Ramos (cell line): Measurements from ENCODE around the gene SLC12A6.
"Not testable (repeated sequence)": the region's sequence is repeated elsewhere in the genome, so short reads cannot be mapped to it uniquely, and the experiment has no call there.

ENCODE experiments used
- in situ Hi-C: fragments of 300-500 bp; cut with MboI; formaldehyde crosslinking; loops from one replicate; pipeline ENCODE4 v1.14.3; 2022; ENCODE audit warnings: low sequenced_read_pairs; ENCODE audit not compliant: unreplicated experiment

Gene SLC12A6

DNA sequence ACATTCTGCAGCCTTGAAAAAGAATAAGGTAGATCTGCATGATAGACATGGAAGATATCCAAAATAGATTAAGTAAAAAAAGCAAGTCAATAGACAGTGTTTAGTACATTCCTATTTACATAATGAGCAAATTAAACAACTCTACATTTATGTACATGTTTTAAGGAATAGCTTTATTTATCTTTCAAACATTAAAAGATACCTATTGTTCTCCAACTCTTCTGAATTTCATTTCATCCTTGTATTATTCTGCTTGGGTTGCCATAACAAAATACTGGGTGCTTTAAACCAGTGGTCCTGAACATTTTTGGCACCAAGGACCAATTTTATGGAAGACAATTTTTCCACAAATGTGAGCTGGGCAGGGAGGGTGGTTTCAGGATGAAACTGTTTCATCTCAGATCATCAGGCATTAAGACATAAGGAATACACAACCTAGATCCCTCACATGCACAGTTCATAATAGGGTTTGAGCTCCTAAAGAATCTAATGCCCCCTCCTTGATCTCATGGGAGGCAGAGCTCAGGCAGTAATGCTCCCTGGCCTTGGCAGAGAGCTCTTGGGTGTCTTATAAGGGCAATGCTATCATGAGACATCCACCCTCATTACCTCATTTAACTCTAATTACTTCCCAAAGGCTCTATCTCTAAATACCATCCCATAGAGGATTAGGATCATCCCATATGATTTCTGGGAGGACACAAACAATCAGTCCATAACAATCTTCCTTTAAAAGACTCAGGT, 120.9 kb downstream of the SLC12A6 start:
- in situ Hi-C loops = no loop called here

DNA sequence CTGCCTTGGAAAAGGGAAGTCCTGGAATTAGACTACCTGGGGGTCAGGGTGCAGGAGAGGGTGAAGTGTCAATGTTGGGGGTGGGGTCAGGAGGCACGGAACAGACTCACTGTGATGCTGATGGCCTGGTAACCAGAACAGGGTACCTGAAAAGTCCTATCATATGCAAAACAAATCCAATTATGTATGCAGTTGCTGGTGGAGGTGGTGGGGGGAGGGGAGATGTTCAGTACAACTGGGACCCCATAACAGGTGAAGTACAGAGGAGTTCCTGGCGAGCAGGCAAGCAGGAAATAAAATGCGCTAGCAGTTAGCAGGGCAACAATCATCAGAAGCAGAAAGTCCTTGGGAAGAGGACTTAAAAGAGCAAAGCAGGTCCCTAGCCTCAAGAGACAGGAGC, 123.4 kb downstream of the SLC12A6 start:
- in situ Hi-C loops = loop anchor here (5.0 kb wide), 1 partner anchor 152 kb away; no protein-coding TSS in a partner anchor

DNA sequence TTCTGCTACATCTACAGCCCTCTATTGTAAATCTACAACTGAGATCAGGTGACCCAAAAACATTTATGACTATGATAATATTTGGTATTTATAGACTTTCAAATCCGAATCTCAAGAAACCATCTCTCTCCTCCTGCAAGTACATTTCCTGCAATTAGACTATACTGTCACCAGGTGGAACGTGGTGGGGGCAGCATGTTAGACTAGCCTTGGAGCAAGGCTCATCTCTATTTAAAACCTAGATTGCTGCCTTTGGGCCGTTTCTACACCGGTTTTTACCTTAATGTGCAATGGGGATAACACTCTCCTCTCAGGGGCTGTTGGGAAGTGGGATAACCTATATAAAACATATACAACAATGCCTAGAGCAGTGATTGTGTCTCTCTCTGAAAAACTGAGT, 123.9 kb downstream of the SLC12A6 start:
- in situ Hi-C loops = loop anchor here (5.0 kb wide), 1 partner anchor 151 kb away; no protein-coding TSS in a partner anchor

DNA sequence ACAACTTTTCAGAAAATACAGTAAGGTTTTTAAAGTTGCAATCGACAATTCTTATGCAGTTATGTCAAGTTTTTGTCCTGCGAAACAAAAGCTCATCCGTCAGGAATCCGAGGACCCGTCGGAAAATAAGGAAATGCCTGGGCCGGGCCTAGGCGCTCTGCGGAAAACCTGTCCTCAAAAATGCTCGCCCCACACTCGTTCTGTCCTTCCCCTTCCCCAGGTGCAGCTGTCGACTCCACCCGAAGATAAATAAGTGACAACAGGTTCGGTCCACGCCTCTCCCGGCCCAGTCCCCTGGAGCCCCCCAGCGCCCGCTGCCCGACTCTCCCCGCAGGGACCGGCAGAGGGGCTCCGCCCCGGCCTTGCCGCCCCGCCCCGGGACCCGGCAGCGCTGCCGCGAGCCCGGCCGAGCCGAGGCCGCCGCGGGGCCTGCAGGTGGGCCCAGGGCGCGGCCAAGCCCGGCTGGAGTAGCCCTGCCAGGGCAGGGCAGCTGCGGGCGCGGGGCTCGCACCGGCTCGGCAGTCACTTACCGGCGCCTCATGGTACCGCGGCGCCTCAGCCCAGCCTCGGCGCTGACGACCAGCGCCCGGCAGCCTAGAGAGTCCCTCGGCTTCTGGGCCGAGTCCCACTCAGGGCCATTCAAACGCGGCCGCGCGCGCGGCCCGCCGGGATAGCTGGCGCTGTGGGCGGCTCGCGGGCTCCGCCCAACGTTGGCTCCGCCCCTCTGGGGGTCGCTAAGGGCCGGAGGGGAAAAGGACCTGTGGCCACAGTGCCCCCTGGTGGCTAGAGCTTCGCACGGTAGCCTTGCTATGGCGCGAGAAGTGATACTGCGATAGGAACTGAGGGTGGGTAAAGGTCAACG, 127.9 kb downstream of the SLC12A6 start, which contains the start of gene KATNBL1:
Gene KATNBL1 (minus strand): TSS at position 676 of the 862 bp plus-strand sequence. CDS start 46,420 bp downstream, outside the sequence.
- in situ Hi-C loops = loop anchor here (5.0 kb wide), 1 partner anchor 147 kb away; no protein-coding TSS in a partner anchor

DNA sequence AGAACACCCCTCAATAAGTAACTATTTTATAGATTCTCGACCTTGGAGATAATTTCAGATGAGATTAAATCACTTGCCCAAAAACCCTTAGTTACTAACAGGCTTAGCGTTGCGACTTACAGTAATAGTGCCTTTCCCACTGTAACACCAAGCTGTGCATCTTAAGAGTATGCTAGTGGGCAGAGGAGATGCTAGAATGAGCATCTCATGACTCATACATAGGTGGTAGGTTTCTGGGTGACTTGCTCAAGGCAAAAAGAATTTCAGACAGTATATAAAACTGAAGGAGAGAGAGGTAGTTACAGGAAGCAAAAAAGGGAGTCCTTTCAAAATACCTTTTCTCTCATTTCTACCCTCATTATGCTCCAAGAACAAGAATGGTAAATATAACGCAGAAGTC, 131.6 kb downstream of the SLC12A6 start:
- in situ Hi-C loops = no loop called here

DNA sequence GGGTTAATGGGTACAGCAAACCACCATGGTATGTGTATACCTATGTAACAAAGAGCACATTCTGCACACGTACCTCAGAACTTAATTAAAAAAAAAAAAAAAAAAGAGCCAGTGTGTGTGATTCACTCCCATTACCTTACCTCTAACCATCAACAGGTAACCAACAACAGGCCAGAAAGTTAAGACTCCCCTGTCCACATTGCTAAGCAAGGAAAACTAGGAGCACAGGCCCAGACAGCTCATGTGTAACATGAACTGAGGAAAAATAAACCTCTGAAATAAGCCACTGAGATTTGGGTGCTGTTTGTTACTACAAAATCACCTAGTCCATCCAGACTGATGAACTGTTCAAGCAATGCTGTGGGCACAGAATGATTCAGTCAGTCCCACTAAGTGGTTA, 133.6 kb downstream of the SLC12A6 start:
- in situ Hi-C loops = no loop called here

DNA sequence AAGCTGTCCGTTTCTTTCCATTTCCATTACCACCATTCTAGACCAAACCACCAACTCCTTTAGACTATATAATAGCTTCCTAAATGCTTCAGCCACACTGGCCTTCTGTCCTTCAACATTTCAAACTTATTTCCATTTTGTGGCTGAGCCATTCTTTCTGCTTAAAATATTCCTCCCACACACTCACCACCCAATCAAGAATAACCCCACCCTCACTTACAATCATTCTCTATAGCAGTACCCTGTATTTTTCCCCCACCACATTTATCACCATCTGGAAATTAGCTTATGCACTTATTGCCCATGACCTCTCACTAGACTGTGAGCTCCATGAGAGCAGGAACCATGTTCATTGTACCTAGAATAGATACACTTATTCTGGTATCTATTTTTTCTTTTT, 134.3 kb downstream of the SLC12A6 start:
- in situ Hi-C loops = no loop called here

DNA sequence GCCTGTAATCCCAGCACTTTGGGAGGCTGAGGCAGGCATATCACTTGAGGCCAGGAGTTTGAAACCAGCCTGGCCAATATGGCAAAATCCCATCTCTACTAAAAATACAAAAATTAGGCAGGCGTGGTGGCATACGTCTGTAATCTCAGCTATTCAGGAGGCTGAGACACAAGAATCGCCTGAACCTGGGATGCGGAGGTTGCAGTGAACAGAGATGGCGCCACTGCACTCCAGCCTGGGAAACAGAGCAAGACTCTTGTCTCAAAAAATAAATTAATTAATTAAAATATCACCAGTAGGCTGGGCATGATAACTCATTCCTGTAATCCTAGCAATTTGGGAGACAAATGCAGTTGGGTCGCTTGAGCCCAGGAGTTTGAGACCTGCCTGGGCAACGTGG, 144.3 kb downstream of the SLC12A6 start:
- in situ Hi-C loops = not testable (repeated sequence)

DNA sequence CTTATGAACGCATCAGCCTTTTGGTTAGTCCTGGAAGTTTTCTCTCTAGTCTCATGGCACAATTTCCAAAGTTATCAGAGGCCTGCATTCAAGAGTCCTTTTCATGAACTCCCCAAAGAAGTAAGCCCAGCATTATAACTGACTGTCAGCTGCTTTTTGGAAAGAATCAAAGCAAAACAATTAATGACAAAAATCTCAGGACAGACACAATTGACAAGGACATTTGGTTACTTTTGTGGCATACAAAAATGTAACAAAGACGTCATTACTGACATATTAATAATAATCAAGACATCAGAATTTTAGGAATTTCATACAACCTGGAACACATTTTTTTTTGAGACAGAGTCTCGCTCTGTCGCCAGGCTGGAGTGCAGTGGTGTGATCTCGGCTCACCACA, 148.9 kb downstream of the SLC12A6 start:
- in situ Hi-C loops = no loop called here

DNA sequence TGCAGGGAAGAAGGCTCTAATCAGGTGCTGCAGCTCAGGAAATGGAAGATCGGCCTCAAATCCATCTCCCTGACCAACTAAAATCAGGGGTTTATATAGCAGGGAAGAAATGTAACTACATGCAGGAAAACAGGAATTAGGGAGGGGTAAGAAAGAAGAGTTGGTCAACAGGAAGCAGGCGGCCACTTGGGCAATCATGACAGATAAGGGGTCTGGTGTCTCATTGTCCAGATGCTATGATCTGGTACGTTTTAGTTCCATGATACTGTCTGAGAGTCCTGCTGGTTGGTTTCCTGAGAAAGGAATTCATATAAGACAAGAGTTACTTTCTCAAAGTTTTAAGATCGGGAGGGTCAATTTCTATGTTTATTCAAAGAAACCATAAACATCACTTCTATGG, 151.9 kb downstream of the SLC12A6 start:
- in situ Hi-C loops = no loop called here

DNA sequence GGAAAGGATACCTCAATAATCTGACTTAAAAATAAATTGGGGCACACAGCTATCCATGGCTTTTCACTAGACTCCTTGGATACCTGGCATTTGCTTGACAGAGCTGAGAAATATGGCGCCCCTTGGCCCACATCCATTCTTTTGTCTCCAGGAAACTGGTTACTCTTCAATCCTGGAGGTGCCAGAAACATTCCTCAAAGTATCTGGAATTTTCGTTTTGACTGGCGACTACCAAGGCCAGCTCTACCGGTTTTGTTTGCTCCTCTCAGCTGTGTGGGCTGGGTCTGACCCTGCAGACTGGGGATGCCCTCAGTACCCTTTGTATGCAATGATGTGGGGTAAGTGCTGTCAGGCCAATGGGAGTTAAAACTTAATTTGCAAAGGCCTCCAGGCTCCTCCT, 154.6 kb downstream of the SLC12A6 start:
- in situ Hi-C loops = no loop called here
